GM12874 (cell line): ENCODE measurements around the gene DLG4.

Experiments
- TF ChIP-seq, protein P1 (sequence below): IDR thresholded peaks from 2 replicates; pipeline ENCODE4 v1.5.1; 2011; ENCODE audit warnings: low read depth, mild to moderate bottlenecking, control low read depth, low read length, moderate library complexity; ENCODE audit not compliant: insufficient read depth

DLG4 gene

DNA sequence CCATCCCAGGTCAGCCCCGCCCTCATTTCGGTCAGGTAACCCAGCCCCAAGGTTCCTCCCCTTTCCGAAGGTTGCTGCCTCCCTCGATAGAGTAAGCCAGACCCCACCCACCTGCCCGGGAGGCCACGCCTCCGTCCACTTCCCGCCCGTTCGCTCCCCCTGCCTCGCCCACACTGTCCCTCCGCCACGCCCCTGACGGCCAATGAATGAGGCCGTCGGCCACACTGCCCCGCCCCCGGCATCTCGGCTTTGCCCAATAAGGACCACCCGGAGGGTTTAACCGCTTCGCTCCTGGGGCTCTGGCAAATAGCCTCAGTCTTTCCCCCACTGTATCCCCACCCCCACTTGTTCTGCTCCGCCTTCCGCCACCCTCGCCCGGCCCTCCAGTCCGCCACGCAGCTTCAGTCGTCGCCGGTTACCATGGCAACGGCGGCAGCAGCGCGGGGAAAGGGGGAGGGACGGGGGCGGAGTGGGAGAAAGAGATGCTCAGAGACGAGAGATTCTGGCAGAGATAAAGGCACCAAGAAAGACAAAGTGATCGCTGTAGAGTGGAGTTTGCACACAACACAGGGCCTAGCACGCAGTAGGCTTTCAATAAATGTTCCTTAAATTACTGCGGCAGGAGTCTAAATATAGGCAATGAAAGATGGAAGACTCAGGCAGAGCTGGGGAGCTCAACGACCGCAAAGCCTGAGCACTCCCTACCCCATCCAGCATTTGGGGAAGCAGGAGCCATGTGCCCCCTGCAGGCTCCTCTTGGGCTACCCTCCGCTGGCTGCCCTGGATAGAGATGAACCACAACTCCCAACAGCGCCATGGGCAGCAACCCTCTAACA is 5.1 kb downstream of the DLG4 start:
- TF ChIP-seq, protein P1, sequence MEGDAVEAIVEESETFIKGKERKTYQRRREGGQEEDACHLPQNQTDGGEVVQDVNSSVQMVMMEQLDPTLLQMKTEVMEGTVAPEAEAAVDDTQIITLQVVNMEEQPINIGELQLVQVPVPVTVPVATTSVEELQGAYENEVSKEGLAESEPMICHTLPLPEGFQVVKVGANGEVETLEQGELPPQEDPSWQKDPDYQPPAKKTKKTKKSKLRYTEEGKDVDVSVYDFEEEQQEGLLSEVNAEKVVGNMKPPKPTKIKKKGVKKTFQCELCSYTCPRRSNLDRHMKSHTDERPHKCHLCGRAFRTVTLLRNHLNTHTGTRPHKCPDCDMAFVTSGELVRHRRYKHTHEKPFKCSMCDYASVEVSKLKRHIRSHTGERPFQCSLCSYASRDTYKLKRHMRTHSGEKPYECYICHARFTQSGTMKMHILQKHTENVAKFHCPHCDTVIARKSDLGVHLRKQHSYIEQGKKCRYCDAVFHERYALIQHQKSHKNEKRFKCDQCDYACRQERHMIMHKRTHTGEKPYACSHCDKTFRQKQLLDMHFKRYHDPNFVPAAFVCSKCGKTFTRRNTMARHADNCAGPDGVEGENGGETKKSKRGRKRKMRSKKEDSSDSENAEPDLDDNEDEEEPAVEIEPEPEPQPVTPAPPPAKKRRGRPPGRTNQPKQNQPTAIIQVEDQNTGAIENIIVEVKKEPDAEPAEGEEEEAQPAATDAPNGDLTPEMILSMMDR: peak; percentile 56

DNA sequence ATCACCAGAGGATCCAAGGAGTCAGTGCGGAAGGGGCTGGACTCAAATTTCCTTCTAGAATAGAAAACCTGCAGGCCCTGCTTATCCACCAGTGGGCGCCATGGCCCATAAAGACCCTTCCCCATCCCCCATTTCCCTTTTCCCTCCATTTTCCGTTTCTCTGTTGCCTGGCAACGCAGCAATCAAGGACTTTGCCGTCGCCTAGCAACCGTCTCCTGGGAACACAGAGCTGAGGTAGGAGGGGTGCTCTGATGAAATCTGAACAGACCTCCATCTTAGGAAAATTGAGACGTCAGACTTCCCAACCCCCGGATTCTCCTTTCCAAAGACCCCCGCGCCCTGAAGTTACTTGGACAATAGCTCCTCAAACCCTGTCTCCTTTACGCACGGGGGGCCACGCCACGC is 5.7 kb downstream of the DLG4 start:
- TF ChIP-seq, protein P1: peak; percentile 55

DNA sequence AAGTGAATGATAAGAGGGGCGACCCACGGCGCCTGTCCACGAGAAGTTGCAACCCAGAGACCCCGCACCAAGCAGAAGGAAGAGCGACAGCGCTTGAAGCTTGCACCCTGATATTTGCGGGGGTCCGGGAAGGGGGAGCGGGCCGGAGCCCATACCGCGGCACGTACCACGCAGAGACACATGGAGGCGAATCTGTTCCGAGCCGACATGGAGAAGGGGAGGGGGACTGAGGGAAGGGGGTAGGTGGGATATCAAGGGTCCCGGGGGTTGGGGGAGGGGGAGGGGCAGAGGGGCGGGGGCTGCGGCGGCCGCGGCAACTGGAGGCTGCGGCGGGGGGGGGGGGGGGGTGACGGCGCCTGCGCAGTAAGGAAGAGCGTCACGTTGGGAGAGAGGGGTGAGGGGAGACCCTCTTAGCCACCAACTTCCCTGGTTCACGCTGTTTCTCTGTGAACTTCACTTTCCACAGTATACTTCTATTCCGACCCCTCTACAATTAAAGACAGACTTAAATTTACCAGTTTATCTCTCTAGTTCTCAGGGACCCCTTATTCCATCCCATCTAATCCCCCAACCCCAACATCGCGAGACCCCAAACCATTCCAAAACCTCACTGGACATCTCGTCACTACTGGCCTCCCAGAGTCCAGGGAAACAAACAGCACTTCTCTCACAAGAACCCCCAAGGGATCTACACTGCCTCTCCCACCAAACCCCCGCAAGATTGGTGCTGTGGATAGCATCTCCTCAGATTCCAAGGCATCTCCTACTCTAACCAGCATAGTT is 8.0 kb downstream of the DLG4 start:
- TF ChIP-seq, protein P1: no peak

DNA sequence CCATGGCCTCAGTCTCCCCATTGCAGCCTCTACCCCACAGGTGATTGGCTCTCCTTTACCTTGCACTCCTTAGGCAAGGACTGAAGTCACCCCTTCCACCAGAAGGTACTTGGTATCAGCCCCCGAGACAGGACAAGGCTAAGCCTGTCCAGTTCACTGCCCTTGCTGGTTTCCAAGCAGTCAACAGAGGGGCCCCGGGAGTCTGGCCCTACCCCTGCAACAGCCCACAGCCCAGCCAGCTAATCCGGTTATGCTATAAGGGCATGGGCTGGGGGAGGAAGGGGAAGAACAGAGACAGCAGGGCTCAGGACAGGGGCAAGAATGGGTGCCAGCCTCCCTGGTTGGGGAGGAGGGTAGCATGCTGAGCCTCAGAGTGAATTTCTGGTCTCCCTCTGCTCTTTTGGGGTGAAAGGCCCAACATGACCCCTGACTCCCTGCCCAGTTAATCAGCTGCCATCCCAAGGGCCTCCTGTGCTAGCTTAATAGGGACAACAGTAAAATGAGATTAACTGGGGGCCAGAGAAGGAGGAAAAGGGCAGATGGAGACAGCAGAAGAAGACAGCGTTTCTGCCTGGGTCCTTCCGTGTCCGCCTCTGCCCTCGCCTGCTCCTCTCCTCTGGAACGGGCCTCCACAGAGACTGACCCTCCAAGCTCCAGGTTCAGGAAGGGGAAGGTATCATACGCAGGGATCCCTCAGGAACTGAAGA is 10.7 kb downstream of the DLG4 start:
- TF ChIP-seq, protein P1: no peak

DNA sequence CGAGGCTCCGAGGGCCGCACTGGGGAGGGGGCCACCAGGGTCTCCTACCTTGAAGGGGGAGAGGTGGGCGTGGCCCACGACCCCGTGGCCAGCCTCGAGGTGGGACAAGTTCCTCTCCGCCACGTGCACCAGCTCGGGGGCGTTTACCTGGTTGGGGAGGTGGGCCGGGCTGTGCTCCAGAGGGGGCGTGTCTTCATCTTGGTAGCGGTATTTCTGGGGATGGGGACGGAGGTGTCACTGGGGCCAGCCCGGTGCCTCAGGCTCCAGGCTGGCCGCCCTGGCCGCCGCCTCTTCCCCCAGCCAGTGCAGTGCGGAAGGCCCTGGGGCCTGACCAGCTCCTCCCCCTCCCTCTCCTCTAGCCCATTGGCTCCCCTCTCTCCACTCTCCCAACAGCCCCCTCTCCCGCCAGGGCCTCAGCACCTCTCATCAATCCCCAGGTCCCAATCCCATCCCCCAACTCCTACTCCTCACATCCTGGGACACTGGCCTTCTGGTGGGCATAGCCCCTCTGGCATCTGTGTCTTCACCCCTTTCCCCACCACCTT is 11.5 kb downstream of the DLG4 start:
- TF ChIP-seq, protein P1: no peak

DNA sequence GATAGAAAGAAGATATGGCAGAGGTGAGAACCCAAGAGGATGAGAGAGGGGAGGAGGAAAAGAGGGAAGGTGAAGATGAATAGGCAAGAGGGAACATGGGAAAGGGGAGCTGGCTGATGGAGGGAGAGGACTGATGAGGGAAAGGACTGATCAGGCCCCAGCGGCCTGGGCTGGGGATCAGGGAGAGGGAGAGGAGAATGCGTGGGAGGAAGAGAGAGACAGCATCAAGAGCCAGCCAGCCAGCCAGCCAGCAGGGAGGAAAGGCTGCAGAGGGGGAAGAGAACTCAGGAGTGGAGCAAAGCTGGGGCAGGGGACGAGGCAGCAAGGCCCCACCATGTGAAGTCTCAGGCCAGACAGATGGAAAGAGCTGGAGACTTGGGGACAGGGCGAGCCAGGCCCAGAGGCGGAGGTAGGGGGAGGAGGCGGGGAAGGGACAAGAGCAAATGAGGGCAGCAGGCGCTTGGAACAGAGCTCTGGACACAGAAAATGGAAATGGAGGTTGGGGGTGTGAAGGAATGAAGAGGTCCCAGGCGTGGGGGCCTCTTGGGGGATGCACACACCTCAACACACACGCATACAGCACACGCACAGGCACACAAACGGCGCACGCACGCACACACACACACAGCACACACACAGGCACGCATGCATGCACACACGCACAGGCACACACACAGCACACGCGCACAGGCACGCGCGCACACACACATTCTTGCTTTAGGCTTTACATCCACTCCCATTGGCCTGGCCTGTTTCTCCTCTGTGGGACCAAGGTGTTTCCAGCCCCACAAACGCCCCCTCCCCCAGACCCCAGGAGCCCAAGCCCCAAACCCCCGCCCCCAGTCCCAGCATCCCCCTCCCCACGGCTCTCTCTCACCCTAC is 12.3 kb downstream of the DLG4 start:
- TF ChIP-seq, protein P1: no peak
